ENCODE measurements around the gene ALG1L2.

DNA sequence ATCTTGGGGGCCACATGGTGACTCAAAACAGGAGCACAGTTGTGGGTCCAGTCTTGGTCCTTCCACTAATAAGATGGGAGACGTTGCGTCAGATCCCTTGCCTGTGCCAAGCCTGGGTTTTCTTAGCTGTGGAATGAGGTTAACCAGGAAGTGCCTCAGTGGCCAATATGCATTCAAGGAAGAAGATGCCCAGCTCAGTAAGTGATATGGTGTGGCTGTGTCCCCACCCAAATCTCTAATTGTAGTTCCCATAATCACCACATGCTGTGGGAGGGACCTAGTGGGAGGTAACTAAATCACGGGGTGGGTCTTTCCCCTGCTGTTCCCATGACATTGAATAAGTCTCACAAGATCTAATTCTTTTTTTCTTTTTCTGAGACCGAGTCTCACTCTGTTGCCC lies 6.4 kb downstream of the ALG1L2 start:
- TF ChIP-seq POLR2AphosphoS5 (IDR thresholded peaks at IDR 0.05) = no peak
- TF ChIP-seq, protein P1, sequence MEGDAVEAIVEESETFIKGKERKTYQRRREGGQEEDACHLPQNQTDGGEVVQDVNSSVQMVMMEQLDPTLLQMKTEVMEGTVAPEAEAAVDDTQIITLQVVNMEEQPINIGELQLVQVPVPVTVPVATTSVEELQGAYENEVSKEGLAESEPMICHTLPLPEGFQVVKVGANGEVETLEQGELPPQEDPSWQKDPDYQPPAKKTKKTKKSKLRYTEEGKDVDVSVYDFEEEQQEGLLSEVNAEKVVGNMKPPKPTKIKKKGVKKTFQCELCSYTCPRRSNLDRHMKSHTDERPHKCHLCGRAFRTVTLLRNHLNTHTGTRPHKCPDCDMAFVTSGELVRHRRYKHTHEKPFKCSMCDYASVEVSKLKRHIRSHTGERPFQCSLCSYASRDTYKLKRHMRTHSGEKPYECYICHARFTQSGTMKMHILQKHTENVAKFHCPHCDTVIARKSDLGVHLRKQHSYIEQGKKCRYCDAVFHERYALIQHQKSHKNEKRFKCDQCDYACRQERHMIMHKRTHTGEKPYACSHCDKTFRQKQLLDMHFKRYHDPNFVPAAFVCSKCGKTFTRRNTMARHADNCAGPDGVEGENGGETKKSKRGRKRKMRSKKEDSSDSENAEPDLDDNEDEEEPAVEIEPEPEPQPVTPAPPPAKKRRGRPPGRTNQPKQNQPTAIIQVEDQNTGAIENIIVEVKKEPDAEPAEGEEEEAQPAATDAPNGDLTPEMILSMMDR (IDR thresholded peaks at IDR 0.05) = no peak
- TF ChIP-seq POLR2A (IDR thresholded peaks at IDR 0.05) = no peak
- TF ChIP-seq EP300 (IDR thresholded peaks at IDR 0.05) = no peak
